ENCODE measurements around the gene ARL6IP6.

Gene ARL6IP6

GRCh38 chr2:152804687-152805408, 86.4 kb downstream of the ARL6IP6 start:
- DNase-seq (ENCODE audit: low spot score) = no peak

- DNase-seq (ENCODE audit: low spot score) = no peak
Observed at GRCh38 chr2:152811916-152812315, 93.5 kb downstream of the ARL6IP6 start.

Data from AG20443 (cell line).